Loucy (cell line): Measurements from ENCODE around the gene CEP170.
"Not testable (repeated sequence)": the region's sequence is repeated elsewhere in the genome, so short reads cannot be mapped to it uniquely, and the experiment has no call there.

ENCODE experiments used
- EZH2phosphoT487 ChIP-seq: fragments of 200-600 bp; IDR thresholded peaks from 2 replicates; pipeline ENCODE4 v1.6.1; 2018; ENCODE audit warnings: antibody characterized with exemption, mild to moderate bottlenecking, moderate library complexity, borderline replicate concordance
- TF ChIP-seq, protein P1 (sequence below): fragments of 200-600 bp; sonication (generic); conservative IDR thresholded peaks from 2 replicates; pipeline ENCODE4 v1.5.1; 2014; ENCODE audit warnings: mild to moderate bottlenecking, antibody characterized with exemption, low read length

- TF ChIP-seq, protein P1, sequence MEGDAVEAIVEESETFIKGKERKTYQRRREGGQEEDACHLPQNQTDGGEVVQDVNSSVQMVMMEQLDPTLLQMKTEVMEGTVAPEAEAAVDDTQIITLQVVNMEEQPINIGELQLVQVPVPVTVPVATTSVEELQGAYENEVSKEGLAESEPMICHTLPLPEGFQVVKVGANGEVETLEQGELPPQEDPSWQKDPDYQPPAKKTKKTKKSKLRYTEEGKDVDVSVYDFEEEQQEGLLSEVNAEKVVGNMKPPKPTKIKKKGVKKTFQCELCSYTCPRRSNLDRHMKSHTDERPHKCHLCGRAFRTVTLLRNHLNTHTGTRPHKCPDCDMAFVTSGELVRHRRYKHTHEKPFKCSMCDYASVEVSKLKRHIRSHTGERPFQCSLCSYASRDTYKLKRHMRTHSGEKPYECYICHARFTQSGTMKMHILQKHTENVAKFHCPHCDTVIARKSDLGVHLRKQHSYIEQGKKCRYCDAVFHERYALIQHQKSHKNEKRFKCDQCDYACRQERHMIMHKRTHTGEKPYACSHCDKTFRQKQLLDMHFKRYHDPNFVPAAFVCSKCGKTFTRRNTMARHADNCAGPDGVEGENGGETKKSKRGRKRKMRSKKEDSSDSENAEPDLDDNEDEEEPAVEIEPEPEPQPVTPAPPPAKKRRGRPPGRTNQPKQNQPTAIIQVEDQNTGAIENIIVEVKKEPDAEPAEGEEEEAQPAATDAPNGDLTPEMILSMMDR, result not testable (repeated sequence)
- TF ChIP-seq EZH2phosphoT487, result not testable (repeated sequence)
Measured at GRCh38 chr1:243147351-243147750, 107.7 kb downstream of the CEP170 start.
